GM21367 (cell line): Measurements from ENCODE around the gene UNC93B1.
"Not testable (repeated sequence)": the region's sequence is repeated elsewhere in the genome, so short reads cannot be mapped to it uniquely, and the experiment has no call there.

ENCODE experiments used
- ATAC-seq: cut with Tn5 transposase; IDR thresholded peaks from one replicate; pipeline ENCODE4 v1.9.1; 2021; ENCODE audit not compliant: unreplicated experiment

Gene UNC93B1

DNA sequence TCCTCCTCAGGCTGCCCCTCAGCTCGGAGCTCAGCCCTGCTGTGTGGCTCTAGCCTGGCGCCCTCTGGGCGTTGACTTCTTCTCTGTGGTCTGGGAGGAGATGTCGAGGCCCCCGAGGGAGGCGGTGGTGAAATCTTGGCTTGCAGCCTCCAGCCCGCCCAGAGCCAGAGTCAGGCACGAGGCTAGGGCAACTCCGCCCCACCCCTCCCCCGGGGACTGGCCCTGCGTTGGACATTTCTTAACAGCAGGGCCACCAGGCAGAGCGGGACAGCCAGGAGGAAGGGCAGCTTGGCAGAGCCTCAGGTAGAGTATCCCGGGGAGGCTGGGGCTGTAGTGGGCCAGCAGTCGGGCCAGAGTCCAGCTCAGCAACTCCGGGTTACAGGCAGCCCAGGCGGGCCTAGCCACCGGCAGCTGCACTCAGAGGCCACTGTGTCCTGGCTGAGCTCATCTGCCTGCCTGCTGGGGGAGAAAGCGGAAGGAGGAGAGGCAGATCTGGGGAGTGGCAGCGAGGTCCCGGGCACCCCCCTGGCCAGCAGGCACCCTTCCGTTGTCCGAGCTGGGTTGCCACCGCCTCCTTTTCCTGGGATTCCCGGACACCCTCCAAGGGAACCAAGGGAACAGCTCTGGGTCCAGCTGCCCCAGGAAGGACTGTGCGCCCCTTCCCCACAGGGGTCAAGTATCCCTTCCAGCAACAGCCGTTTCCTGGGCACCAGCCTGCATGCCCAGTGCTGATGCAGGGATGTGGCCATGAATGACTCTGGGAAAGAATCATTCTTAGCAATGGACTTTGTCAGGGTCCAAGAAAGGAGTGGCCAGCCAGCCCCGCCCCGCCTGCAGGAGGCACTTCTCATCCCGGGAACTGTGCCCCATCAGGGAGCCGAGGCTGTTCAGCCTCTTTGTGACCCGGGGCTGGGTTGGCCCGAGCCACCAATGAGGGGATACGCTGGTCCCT is 6.5 kb upstream of the UNC93B1 start, which contains the start of gene ALDH3B1:
ALDH3B1 (plus strand) TSS at position 238 of the 952 bp plus-strand sequence. CDS start 4,971 bp downstream, outside the sequence.
- no peak for ATAC-seq

DNA sequence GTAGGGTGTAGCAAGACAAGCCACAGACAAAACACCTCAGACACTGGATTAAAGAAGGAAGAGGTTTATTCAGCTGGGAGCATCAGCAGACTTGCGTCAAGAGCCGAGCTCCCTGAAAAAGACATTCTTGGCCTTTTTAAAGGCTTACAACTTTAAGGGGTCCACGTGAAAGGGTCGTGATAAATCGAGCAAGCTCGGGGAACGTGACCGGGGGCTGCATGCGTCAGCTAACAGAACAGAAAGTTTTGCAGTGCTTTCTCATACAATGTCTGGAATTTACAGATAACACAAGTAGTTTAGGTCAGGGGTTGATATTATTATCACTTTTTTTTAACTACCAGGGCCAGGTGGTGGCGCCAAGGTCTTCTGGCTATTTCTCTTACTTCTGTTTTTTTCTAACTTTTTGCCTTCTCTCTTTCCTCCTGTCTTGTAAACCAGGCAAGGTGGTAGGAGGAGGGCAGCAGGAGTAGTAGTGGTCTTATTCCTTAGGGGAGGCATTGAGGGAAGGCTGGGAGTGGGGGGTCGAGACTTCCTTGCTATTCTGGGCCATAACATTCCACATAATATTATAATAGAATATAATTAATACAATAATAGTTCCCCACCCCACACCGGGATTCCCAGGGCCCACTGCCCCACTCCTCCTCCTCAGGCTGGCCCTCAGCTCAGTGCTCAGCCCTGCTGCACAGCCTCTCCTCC is 5.6 kb upstream of the UNC93B1 start:
- ATAC-seq, result no peak

DNA sequence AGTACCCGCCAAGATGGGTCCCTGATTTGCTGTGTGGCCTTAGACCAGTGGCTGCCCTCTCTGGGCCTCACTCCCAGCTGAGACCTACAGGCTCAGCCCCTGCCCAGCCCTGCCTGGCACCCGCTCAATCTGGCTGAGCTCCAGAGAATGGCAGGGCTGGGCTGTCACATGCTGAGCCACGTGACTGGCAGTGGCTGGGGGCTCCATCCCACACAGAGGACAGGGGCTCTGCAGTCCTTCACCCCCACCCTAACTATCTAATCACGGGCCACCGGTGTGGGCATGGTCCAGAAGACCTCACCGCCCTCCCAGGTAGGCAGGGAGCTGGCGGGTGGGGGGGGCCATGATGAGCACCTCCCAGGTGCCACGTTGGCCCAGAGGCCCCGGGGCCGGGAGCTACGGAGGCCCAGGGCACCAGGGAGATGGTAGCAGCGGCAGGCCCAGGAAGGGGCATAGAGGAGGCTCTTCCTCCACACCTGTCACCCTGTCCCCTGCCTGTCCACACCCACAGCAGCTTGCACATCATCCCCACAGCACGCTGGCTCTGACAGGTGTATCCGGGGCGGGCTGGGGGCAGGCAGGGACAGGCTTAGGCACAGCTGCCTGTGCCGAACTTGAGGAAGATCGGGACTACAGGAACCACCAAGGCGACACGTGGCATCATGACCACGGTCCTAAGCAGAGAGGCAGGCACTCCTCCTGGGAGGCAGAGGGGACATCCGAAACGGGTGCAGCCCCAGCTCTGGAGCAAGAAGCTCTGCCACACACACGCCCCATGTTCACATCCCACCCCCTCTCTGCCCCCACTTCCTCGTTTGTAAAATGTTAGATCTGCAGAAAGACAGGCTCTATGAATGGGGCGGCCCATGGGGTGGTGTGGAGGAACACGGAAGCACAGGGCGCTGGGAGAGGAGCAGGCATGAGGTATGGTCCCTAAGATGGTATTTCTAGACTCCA is 4.8 kb upstream of the UNC93B1 start:
- no peak for ATAC-seq

DNA sequence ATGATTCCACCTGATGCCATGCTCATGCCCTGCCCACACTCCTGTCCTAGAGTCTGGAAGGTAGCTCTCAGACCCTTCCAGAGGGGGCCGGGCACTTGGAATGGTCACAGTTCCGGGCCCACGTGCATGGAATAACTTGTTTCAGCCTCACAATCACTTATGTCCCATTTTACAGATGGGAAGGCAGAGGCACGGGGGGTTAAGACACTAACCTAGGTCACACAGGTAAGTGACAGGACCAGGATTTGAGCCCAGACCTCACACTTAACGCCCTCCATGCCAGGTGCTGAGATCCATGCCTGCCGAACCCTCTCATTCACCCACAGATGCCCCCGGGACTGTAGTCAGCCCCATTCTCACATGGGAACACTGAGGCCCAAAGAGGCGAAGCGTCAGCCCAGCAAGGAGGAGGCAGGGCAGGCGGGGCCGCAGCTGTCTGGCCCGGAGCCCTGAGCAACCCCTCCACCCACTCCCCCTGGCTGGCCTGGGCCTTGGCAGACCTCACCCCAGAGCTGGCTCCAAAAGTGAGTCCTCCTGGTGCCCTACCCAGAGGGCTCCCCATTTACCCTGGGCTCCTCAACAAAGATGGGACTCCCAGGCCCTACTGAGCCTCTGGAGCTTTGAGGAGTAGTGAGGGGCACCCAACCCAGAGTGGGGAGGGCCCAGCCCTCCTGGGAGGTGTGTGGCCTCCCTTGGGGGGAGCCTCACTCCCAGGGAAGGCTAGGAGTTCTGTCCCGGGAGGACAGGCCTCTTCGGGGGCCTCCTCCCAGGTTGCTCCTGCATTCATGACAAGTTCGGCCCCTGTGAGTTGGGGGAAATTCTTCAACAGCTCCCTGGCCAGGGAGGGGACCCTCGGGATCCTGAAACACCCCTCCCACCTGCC is 3.8 kb upstream of the UNC93B1 start:
- ATAC-seq, result no peak

DNA sequence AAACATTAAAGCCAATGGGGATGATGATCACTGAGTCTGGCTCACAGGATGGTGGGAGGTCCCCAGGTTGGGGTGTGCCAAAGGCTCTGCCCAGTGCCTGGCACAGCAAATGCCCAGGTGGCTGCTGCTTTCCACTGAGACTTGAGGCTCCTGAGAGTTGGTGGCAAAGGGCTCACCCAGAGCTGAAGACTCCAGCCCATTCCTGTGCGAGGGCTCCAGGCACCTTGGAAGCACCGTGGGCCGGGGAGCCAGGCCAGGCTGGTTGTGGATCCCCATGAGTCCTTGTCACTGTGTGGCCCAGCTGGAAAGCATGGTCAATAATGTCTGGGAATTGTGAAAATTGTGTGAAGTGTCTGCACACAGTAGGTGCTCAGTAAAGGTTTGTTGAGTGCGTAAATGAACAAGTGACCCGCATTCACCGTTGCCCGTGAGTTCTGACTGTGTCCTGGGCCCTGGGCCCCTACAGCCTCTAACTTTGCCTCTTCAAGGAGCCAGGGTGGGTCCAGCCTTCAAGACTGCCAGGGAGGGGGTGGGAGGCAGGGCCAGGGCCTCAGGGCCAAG is 2.8 kb upstream of the UNC93B1 start:
- no peak for ATAC-seq

DNA sequence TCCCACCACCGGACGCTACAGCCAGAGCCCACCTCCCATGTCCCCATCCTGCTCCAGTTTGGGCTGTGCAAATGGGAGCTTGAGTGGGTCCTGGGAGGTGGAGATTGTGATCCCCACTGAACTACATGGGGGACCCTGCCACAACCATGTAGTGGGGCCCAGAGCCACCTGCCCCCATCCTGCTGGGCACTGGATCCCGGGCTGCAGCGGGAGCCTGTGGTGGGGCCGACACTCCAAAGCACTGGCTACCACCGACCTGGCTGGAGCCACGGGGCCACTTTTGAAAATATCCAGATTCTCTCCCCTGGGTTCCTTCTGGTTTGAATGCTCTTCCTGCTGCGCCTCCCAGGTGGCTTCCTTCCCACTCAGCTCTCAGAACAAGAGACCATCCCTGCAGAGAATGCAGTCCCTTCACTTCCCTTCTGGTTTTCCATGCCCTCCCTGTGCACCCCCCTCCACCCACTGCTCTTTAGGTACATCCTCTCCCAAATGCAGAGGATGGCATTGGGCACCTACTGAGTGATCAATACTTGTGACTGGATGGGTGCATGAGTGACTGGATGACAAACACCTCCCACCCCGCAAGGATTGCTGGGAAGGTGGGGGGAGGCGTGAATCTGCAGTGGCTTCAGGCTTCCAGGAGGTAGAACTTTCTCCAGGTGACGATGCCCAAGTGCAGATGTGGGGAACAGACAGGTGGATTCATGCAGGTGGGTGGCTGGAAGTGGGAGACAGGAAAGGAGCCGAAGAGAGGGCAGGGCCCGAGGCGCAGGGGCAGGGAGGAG is 846 bp upstream of the UNC93B1 start:
- no peak for ATAC-seq

DNA sequence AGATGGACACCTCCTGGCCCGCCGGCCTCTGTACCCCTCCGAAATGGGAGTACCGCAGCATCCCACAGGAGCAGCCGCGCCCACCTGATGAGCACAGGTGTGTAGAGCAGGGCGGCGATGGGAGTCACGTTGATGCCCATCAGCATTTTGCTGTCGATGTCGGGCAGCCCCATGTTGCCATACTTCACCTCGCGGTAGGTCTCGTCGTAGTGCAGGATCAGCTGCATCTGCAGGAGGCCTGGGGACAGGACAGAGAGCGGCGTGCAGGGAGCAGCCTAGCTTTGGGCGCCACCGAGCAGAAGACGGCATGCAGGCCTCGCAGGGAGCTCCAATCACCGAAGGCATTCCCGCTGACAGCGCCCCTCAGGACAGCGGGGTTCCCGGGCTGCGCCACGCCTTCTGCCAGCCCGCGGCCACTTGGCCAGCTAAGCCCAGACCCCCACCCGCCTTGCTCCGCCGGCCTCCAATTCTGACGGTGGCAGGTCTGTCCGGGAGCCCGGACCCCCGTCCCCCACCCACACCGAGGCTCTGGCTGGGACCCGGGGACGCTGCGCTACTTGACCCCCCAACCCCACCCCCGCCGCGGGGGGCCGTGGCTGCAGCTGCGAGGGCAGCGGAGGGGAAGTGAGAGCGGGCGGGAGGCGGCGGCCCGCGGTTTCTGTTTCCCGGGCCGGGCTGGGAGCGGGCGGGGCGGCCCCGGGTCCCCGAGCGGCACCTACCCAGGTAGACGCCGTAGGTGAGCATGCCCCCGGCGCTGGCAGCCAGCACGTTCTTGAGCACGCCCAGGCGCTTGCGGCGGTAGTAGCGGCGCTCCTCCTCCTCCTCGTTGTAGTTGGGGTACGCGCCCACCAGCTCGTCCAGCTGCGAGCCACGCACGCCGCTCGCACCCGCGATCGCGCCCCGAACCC is 705 bp downstream of the UNC93B1 start:
- no peak for ATAC-seq

DNA sequence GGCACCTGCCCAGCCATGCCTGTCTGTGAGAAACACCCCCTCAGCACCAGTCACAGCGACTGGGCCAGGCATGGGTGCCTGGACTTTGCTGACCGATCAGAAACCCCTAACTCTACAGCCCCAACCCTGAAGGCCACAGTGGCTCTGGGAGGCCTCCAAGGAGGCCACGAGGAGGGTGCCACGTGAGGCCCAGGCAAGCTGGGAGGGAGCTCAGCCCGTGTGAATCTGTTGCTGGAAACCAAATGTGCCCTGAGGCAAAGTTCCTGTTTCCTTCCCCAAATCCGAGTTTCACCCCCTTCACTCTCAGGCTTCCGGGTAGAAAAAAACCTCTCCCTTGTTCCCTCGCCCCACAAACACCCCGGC is 1.3 kb downstream of the UNC93B1 start:
- no peak for ATAC-seq

DNA sequence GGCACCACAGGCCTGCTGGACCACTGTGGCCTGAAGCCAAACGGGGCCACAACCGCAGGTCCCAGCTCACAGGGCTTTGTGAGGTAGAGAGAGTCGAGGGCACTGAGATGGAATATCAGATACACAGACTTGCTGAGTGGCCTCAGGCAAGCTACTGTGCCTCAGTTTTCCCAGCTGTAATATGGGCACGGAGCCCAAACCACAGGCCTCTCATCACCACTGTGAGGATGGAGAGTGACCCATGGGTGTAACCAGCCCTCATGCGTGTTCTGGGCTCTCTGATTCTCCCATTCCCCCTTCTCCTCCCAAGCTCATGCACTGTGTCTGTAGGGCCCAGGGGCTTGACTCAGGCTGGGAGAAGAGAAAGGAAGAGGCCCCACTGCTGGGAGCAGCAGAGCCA is 4.2 kb downstream of the UNC93B1 start:
- ATAC-seq, result no peak

DNA sequence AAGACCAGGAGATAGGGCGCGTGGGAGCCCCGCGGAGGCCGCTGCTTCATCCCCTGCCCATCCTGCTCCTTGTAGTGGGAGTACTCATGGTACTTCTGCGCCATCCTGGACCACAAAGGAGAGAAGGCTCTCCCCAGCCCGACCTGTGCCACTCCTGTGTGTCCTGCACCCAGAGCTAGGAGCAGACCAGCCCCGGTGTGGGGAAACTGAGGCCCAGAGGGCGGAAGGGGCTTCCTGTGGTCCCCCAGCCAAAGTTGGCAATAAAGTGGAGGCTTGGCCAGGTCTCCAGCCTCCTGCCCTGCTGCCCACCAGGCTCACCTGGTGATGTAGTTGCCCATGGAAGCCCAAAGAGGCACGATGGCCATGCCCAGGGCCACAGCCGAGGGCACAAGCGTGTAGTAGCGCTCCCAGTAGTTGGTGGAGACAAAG is 4.7 kb downstream of the UNC93B1 start:
- no peak for ATAC-seq

DNA sequence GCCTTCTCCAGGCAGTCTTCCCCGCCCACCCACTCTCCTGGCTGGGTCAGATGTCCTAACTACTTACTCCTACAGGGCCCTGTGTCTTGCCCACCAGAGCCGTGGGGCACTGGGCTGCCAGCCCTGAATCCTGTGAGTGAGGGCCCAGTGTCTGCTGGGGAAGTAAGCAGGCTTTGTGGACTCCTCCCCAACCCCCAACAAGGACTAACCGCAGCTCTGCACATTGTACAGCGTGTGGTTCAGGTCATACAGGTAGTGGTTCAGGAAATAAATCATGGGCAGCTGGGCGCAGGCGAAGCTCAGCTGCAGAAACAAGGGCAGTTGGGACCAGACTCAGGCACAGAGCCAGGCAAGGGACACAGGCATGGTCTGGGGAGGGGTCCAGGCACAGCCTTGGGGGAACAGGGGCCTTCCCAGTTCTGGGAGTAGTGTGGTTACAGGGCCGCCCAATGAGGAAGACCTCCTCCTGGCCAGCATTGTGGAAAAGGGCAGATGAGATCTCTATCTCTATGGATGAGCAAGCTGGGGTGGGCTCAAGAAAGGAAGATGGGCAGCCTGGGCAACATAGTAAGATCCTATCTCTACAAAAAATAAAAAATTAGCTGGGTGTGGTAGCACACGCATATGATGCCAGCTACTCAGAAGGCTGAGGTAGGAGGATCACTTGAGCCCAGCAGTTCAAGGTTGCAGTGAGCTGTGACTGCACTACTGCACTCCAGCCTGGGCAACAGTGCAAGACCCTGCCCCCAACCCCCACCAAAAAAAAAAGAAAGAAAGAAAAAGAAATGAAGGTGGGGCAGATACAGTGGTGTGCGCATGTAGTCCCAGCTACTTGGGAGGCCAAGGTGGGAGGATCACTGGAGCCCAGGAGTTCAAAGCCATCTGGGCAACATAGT is 5.5 kb downstream of the UNC93B1 start:
- ATAC-seq, result no peak

DNA sequence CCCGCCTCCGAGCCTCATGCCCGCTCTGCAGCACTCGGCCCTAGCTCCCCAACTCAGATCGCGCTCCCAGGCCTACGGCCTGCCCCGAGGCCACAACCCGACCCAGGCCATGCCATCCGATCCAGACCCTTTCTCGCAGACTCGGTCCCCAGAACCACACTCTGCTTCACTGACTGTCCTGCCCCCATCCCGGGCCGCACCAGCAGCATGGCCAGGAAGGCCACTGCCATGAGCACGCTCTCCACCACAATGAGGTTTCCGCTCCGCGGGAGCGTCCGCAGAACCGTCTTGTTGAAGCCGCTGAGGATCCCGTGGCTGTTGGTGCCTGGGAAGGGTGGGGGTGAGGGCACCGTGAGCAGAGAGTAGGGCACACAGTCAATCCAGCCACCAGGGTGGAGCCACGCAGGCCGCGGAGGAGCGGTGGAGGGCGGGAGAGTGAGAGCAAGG is 6.4 kb downstream of the UNC93B1 start:
- ATAC-seq, result no peak

DNA sequence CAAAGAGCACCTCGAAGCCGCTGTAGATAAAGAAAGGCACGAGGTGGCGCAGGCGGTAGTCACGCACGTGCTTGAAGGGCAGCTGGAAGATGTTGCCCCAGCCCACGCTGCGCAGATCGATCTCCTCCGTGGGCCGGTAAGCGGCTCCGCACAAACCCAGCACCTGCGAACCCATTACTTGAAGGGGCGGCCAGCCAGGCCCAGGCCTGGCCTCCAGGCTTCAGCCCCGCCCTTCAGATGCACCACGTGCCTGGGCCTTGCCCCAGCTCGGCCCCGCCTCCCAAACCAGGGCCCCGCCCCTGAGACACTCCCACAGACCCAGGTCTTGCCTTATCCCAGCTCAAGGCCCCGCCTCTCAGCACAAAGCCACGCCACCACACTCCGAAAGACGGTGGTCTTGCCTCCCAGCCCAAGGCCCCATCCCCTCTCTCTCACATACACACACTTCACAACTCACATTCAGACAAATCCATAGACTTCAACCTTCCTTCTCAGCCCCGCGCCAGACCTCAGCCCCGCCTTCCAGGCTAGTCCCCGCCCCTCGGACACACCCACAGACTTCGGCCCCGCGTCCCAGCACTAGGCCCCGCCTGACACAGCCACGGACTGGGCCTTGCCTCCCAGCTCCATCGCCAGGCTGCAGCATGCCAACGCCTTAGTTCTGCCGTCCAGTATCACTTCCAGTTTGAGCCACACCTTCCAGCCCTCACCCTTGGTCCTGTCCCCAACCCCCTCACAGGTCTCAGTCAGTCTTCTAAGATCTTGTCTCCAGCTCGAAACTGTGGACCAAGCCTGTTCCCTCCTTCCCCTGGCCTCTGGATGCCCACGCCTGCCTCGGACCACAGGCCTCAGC is 7.0 kb downstream of the UNC93B1 start:
- ATAC-seq, result no peak

DNA sequence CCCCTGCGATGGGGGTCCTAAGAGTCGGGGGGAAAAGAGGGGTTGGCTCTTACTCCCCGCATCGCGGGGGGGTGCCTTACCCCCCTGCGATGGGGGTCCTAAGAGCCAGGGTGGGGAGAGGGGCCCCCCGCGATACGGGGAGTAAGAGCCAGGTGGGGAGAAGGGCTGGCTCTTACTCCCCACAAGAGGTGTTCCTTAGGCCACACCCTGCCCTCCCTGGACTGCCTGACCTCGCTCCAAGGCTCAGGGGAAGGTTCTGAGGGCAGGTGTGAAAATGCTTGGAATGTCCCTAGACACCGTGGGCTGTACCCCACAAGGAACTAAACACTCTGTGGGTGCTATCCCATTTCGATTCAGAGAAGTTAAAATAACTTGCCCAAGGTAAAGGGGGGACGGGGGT is 7.8 kb downstream of the UNC93B1 start:
- ATAC-seq, result no peak

DNA sequence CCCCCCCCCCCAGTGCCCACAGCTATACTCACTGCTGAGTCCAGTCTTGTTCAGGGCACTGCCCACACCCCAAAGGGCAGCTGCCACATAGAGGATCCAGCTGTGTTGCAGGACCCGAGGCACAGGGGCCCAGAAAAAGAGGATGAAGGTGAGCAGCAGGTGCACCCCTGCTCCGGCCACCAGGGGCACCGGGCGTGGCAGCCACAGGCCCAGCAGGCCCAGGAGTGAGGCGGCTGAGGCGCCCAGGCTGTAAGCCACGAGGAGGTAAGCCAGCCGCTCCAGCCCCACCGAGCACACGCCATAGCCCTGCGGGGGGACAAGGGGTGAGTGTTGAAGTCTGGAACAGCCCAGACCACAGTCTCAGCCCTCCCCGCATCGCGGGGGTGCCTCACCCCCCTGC is 8.3 kb downstream of the UNC93B1 start:
- ATAC-seq, result not testable (repeated sequence)

DNA sequence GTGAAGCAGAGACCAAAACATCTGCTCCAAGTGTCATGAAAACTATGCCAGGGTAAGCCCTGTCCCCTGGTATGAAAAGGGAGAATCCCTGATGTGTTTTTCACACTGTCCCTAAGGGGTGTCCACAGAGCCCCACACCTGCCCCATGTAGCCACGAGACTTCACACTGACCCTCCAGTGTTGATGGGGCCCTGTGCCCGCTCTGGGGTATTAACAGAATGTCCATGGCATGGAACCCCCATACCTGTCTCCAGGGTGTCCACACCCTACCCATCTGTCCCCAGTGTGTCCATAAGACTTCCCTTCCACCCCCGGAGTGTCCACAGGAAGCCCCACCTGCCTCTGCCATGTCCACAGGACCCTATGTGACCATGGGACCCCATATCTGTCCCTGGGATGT is 8.8 kb downstream of the UNC93B1 start:
- not testable (repeated sequence) for ATAC-seq
